ENCODE results near the gene ST8SIA3. TPM values are rescaled to one million over a fixed set of nuclear protein-coding genes. Genes with fewer than 3 reads are reported as not detected.

ST8SIA3 gene
- total and polyA plus RNA-seq, 11 donors, result 0.04 TPM; not detected in 10

- Histone ChIP-seq H3K27ac (no peak overlapping the region), H3K4me3 (no peak overlapping the region), H3K27me3 (peaks cover 0 to 8% (median 0%) of the 10 kb centered on the region in 9 donors), H3K4me1 (no peaks in the 10 kb centered on the region), H3K36me3 (no peaks in the 10 kb centered on the region), H3K9me3 (peaks cover 0 to 28% (median 0%) of the 10 kb centered on the region in 12 donors)
- 56 to 72% (median 65%) methylated on average over 2 of the region's 2 CpGs for WGBS, 4 donors
- intact Hi-C loops (cut with DNase I), result no loop called here
- TF ChIP-seq POLR2A (IDR thresholded peaks at IDR 0.05), result no peak
- TF ChIP-seq CTCF (IDR thresholded peaks at IDR 0.05), result no peak
- ATAC-seq, result no peak
- DNase-seq, result no peak
Measured at GRCh38 chr18:57397440-57398132, 45.2 kb downstream of the ST8SIA3 start.

GRCh38 chr18:57404345-57404744 lies 52.0 kb downstream of the ST8SIA3 start:
- H3K27me3 ChIP-seq, result peaks cover 0 to 36% (median 0%) of the 10 kb centered on the region in 9 donors
- H3K4me1 ChIP-seq, result no peaks in the 10 kb centered on the region
- DNase-seq, result no peak
- TF ChIP-seq CTCF (IDR thresholded peaks at IDR 0.05), result no peak
- no peak for TF ChIP-seq POLR2A (IDR thresholded peaks at IDR 0.05)
- no peak overlapping the region for H3K27ac ChIP-seq
- H3K36me3 ChIP-seq, result no peaks in the 10 kb centered on the region
- intact Hi-C loops (cut with DNase I), result loop anchor here in 1 of 10 donors (10.0 kb wide), 1 partner anchor 60 kb away; no protein-coding TSS in a partner anchor
- no peak for ATAC-seq
- no peak overlapping the region for H3K4me3 ChIP-seq
- H3K9me3 ChIP-seq, result peaks cover 0 to 5% (median 0%) of the 10 kb centered on the region in 12 donors

GRCh38 chr18:57409650-57410049 lies 57.3 kb downstream of the ST8SIA3 start:
- no peak overlapping the region for H3K27ac ChIP-seq

GRCh38 chr18:57410749-57411148 lies 58.4 kb downstream of the ST8SIA3 start:
- Histone ChIP-seq H3K27ac (no peak overlapping the region), H3K36me3 (no peaks in the 10 kb centered on the region), H3K27me3 (peaks cover 0 to 31% (median 0%) of the 10 kb centered on the region in 9 donors), H3K9me3 (peaks cover 0 to 11% (median 0%) of the 10 kb centered on the region in 12 donors), H3K4me1 (no peaks in the 10 kb centered on the region), H3K4me3 (no peak overlapping the region)
- WGBS, 4 donors, result 47 to 81% (median 63%) methylated on average over 3 of the region's 3 CpGs
- no peak for TF ChIP-seq CTCF (IDR thresholded peaks at IDR 0.05)
- TF ChIP-seq POLR2A (IDR thresholded peaks at IDR 0.05), result no peak
- DNase-seq (no peak), ATAC-seq (no peak)
- intact Hi-C loops (cut with DNase I), result no loop called here

More at GRCh38 chr18:57409650-57410049, 57.3 kb downstream of the ST8SIA3 start:
- Histone ChIP-seq H3K27me3 (peaks cover 0 to 34% (median 0%) of the 10 kb centered on the region in 9 donors), H3K9me3 (peaks cover 0 to 11% (median 0%) of the 10 kb centered on the region in 12 donors), H3K4me1 (no peaks in the 10 kb centered on the region), H3K4me3 (no peak overlapping the region), H3K36me3 (no peaks in the 10 kb centered on the region)
- no peak for DNase-seq
- intact Hi-C loops (cut with DNase I), result loop anchor here in 1 of 10 donors (10.0 kb wide), 1 partner anchor 65 kb away; no protein-coding TSS in a partner anchor
- no peak for TF ChIP-seq POLR2A (IDR thresholded peaks at IDR 0.05)
- ATAC-seq, result no peak

Data from heart left ventricle (tissue), 16 donors.